Smooth muscle cell (in vitro differentiated cells): ENCODE data around the gene NTPCR. TPM values are rescaled to one million over a fixed set of nuclear protein-coding genes. Genes with fewer than 3 reads are reported as not detected.

ENCODE experiments used
- DNase-seq: peaks from one replicate; lab custom pipeline; 2025; ENCODE audit not compliant: unreplicated experiment; lab: John Stamatoyannopoulos, UW
- H2AFZ ChIP-seq: fragments of 200-600 bp; sonication (generic); 2 replicates; pipeline ENCODE4 v1.6.0; 2016; ENCODE audit warnings: antibody characterized with exemption, low read depth, mild to moderate bottlenecking
- H3F3A ChIP-seq: fragments of 200-600 bp; sonication (generic); 2 replicates; pipeline ENCODE4 v1.6.0; 2017; ENCODE audit warnings: antibody characterized with exemption, low read depth
- H3K27ac ChIP-seq: fragments of 200-600 bp; sonication (generic); 2 replicates; pipeline ENCODE4 v1.5.1; 2016; ENCODE audit warnings: low read depth, mild to moderate bottlenecking
- H3K27me3 ChIP-seq: fragments of 200-600 bp; sonication (generic); 2 replicates; pipeline ENCODE4 v1.6.1; 2016; ENCODE audit warnings: low read depth, mild to moderate bottlenecking
- H3K36me3 ChIP-seq: fragments of 200-600 bp; sonication (generic); 2 replicates; pipeline ENCODE4 v1.5.1; 2016; ENCODE audit warnings: low read depth
- H3K4me1 ChIP-seq: fragments of 200-600 bp; sonication (generic); 2 replicates; pipeline ENCODE4 v1.5.1; 2016; ENCODE audit warnings: low read depth
- H3K4me2 ChIP-seq: fragments of 200-600 bp; sonication (generic); 2 replicates; pipeline ENCODE4 v1.6.0; 2016; ENCODE audit warnings: mild to moderate bottlenecking
- H3K4me3 ChIP-seq: fragments of 200-600 bp; sonication (generic); 2 replicates; pipeline ENCODE4 v1.5.1; 2016; ENCODE audit warnings: mild to moderate bottlenecking
- H3K79me2 ChIP-seq: fragments of 200-600 bp; sonication (generic); 2 replicates; pipeline ENCODE4 v1.6.0; 2016; ENCODE audit warnings: low read depth, mild to moderate bottlenecking
- H3K9ac ChIP-seq: fragments of 200-600 bp; sonication (generic); 2 replicates; pipeline ENCODE4 v1.6.0; 2016; ENCODE audit warnings: low read depth
- H3K9me3 ChIP-seq: fragments of 200-600 bp; sonication (generic); replicated peaks from 2 replicates; pipeline ENCODE4 v1.5.1; 2016; ENCODE audit warnings: low read depth
- H4K20me1 ChIP-seq: fragments of 200-600 bp; sonication (generic); 2 replicates; pipeline ENCODE4 v1.6.0; 2016; ENCODE audit warnings: low read depth
- CTCF ChIP-seq: fragments of 200-600 bp; sonication (generic); IDR thresholded peaks from 2 replicates; pipeline ENCODE4 v1.5.1; 2017; ENCODE audit warnings: borderline replicate concordance, mild to moderate bottlenecking, antibody characterized with exemption; ENCODE audit not compliant: insufficient read depth, poor library complexity, severe bottlenecking
- WGBS: methylation state at CpG from one replicate; pipeline ENCODE4 v1.1.7; 2016; ENCODE audit warnings: low lambda C conversion rate; 5-methylcytosine and 5-hydroxymethylcytosine counted together
- polyA plus RNA-seq: library from polyadenylated mRNA; unstranded; fragments of >200 nt; fragmentation: Nextera tagmentation; extraction: Ambion mirVana; gene quantifications from 2 replicates; pipeline ENCODE4 v1.2.1, GENCODE V29; 2016
- total RNA-seq: library from RNA; depleted of rRNA; stranded (reverse); fragments of >200 nt; gene quantifications from 2 replicates; pipeline ENCODE4 v1.2.3, GENCODE V29; 2014

NTPCR gene
- total and polyA plus RNA-seq, 2 experiments from 2014 or later, result 39.2 to 54.3 TPM

GRCh38 chr1:232987046-232987773 lies 36.8 kb downstream of the NTPCR start:
- no peaks in the 10 kb centered on the region for H3K4me1 ChIP-seq
- no peak overlapping the region for H2AFZ ChIP-seq
- no peaks in the 10 kb centered on the region for H3K36me3 ChIP-seq
- no peak overlapping the region for H3K27ac ChIP-seq
- H3K9ac ChIP-seq, result no peak overlapping the region
- no peak overlapping the region for H3K4me2 ChIP-seq
- H3K9me3 ChIP-seq, result no peaks in the 10 kb centered on the region
- no peak for TF ChIP-seq CTCF
- H3F3A ChIP-seq, result no peaks in the 10 kb centered on the region
- 97% methylated on average over 11 of the region's 11 CpGs for WGBS
- no peaks in the 10 kb centered on the region for H3K79me2 ChIP-seq
- H4K20me1 ChIP-seq, result no peaks in the 10 kb centered on the region
- no peaks in the 10 kb centered on the region for H3K27me3 ChIP-seq
- H3K4me3 ChIP-seq, result no peak overlapping the region
- DNase-seq, result no peak

DNA sequence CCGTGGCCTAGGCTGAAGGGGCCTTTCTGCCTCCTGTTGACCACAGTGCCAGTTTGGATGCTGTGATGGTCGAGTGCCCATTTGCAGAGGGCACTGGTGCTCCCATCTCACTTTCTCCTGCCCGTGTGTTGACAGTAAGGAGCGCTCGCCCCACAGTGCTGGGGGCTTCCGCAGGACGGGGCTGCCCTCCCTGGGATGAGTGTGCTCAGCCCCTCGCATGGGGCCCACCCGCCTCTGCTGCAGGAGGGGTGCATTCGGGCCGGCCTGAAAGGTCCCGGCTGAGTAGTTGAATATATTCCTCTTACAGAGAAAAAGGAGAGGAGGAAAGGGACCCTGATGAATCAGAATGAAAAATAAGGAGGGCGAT lies 37.3 kb downstream of the NTPCR start:
- no peak for DNase-seq
- Histone ChIP-seq H3K4me2 (no peak overlapping the region), H3F3A (no peaks in the 10 kb centered on the region), H3K4me1 (no peaks in the 10 kb centered on the region), H3K9me3 (no peaks in the 10 kb centered on the region), H3K9ac (no peak overlapping the region), H2AFZ (no peak overlapping the region), H3K79me2 (no peaks in the 10 kb centered on the region), H3K27me3 (no peaks in the 10 kb centered on the region), H3K36me3 (no peaks in the 10 kb centered on the region), H3K4me3 (no peak overlapping the region), H3K27ac (no peak overlapping the region), H4K20me1 (no peaks in the 10 kb centered on the region)
- TF ChIP-seq CTCF, result no peak
- 96% methylated on average over 13 of the region's 13 CpGs for WGBS

DNA sequence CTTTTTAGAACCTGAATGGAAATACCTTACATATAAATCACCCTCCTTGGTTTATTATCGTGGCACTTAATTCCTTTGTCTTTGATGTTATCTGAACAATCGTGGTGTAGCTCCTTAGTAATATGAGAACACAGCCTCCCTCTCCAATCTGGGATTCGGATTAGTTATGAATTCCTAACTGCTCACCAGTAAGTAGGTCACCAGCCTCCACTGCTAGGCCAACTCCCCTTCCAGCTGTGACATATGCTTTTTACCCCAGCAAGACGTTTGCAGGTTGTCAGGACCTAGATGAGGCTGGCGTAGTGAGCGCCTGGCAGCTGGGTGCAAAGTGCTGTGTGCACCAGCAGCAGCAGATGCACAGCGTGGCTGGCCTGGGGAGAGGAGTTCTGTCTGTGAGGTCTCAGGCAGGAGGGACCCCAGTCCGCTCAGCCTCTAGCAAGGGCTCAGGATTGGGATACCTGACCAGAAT lies 38.2 kb downstream of the NTPCR start:
- Histone ChIP-seq H4K20me1 (no peaks in the 10 kb centered on the region), H3K27me3 (no peaks in the 10 kb centered on the region), H3F3A (no peaks in the 10 kb centered on the region), H3K79me2 (no peaks in the 10 kb centered on the region), H3K36me3 (no peaks in the 10 kb centered on the region), H2AFZ (no peak overlapping the region), H3K27ac (no peak overlapping the region), H3K9ac (no peak overlapping the region), H3K4me3 (no peak overlapping the region), H3K4me2 (no peak overlapping the region), H3K9me3 (no peaks in the 10 kb centered on the region), H3K4me1 (no peaks in the 10 kb centered on the region)
- no peak for DNase-seq
- 56% methylated on average over 8 of the region's 8 CpGs for WGBS
- TF ChIP-seq CTCF, result no peak
